ENCODE data around the gene SIX3.

SIX3 gene

GRCh38 chr2:44941551-44942234, at the start of gene SIX3:
SIX3 (plus strand) TSS chr2:44941702; CDS start chr2:44942105, 403 bp downstream.
- peak; percentile 41 for DNase-seq (ENCODE audit: low read depth)

- DNase-seq (ENCODE audit: low read depth) = no peak
Observed at GRCh38 chr2:44894058-44894457, 47.4 kb upstream of the SIX3 start.

DNA sequence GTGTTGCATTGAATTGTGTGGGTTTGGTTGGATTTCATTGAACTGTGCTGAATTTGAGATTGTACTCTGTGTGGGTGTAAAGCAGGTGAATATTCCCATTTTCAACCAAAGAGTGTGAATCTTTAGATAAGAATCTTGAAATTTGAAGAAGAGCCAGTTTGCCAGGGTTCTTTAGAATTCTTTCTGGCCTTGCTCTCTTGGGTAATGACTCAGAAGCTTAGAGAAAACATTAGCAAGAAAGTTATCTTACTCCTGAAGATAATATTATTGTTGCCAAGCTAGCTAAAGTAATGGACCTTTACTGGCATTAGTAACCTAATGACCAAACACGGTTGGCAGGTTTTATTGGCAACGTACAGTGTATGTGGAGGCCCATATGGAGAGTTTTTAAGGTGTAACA, 46.4 kb upstream of the SIX3 start:
- no peak for DNase-seq (ENCODE audit: low read depth)

GRCh38 chr2:44897406-44897805, 44.1 kb upstream of the SIX3 start:
- DNase-seq (ENCODE audit: low read depth) = no peak

DNA sequence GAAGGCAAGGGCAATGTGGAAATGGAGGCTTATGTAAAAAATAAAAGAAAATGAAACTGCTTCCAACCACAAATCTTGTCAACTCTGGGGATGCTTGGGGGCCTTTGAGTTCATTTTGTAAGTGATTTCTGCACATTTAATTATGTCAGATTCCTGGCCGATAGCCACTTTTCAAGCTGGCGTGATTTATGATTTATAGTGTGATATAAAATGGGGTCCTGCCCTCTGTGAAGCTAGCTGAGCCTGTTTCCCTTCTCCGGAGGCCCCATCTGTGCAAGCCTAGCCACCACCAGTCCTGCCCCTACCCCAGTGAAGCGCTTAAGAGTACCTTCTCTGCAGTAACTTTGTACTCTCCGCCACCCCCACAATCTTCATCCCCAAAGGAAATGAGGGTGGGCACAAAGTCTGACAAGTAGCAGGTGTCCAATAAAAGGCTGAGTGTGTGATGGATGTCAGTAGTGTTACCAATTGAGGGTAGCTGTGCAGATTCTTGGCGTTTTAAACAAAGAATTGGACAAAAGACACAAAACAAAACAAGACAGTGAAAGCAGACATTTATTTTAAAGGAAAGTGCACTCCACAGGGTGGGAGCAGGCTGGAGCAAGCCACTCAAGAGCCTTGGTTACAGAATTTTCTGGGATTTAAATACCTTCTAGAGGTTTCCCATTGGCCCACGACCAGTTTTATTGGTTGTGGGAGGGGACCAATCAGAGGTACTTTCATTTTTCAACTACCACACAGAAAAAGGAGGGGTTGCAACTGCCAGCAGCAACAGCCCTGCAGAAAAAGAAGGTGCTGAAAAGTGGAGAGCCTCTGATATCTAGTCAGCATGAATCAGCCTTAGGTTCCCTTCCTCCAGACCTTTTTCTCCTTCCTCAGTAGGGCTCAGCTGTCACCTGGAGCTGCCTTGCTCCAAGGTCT, 39.0 kb upstream of the SIX3 start:
- no peak for DNase-seq (ENCODE audit: low read depth)

DNA sequence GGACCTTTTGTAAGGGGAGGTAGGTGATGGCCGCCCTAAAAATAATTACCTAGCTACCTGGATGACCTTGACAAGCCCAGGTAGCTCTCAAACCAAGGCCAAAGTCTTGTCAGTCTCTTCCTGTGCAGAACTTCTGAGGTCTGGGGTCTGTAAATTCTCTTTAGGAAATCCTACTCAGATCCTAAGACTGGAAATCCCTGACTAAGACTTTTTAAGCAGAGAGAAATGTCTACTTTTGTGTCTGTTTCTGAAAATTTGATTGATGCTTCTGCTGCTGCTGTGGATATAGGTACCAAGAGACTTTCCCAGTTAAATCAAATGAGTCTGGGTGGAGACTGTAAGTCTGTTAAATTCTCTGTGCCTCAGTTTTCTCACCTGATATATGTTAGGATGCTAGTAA, 36.9 kb upstream of the SIX3 start:
- DNase-seq (ENCODE audit: low read depth) = no peak

DNA sequence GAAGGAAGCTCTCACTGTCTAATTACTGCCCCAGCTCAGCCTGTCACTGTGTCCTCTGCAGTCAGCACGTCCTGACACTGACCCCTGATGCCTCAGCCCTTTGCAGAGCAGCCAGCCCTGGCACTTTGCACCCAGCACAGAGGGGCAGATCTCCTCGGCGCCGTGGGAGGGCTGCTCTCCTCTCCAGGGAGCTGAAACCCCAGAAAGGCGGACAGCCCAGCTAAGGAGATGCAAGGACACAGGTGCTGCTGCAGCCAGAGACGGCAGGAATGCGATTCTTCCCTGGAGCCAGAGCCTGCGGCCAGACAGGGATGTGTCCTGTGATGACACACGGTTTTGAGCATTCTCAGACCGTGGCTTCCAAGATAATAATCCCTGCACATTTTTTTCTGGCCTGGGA, 34.5 kb upstream of the SIX3 start:
- DNase-seq (ENCODE audit: low read depth) = no peak

GRCh38 chr2:44909831-44910230, 31.7 kb upstream of the SIX3 start:
- no peak for DNase-seq (ENCODE audit: low read depth)

GRCh38 chr2:44912660-44913059, 28.8 kb upstream of the SIX3 start:
- peak; percentile 99 for DNase-seq (ENCODE audit: low read depth)

GRCh38 chr2:44916291-44916690, 25.2 kb upstream of the SIX3 start:
- no peak for DNase-seq (ENCODE audit: low read depth)

DNA sequence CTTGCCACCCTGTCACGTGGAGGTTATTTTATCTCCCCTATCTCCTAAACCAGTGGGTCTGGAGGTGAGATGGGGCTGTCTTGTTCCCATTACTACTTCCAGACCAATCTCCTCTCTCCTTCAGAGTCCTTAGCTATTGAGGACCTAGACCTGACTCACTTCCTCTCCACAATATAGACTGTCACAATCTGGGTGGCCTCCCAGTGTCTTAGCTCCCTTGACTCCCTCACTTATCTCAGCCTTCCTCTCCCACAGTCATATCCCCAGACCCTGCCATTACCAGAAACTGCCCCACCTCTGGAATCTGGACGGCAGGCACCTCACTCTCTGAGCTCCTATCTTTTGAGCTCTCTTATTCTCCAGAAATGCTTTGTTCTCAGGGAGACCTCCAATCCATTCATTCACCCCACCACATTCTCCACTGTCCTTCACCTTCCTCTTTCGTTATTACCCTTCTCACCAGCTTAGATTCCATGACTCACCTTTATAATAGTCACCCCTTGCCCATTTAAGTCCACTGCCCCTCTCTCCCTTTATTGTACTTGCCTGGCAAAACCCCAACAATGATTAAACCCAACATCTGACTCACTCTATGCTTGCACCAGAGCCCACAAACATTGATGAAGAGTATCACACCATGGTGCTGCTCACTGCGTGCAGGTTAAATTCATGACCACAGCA, 23.3 kb upstream of the SIX3 start:
- no peak for DNase-seq (ENCODE audit: low read depth)

- DNase-seq (ENCODE audit: low read depth) = no peak
Observed at GRCh38 chr2:44920751-44921150, 20.8 kb upstream of the SIX3 start.

DNA sequence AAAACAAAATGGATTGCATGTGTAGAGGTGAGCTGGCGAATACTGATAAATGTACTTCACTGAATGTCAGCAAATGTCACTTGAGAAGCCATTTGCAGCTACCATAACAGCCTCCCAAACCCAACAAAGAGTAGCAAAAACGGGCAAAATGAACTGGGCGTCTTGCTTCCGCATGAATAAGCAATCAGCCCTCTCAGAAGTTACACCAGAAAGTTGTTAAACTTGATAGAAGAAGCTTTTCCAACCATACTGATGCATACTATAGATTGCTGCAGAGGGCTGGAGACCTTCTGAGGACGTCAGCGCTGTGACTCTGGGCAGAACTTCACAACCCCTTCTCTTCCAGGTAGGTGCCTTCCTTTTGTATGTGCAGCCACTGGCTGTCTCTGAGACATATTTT, 18.7 kb upstream of the SIX3 start:
- no peak for DNase-seq (ENCODE audit: low read depth)

GRCh38 chr2:44925561-44926136, 15.9 kb upstream of the SIX3 start:
- DNase-seq (ENCODE audit: low read depth) = no peak

DNA sequence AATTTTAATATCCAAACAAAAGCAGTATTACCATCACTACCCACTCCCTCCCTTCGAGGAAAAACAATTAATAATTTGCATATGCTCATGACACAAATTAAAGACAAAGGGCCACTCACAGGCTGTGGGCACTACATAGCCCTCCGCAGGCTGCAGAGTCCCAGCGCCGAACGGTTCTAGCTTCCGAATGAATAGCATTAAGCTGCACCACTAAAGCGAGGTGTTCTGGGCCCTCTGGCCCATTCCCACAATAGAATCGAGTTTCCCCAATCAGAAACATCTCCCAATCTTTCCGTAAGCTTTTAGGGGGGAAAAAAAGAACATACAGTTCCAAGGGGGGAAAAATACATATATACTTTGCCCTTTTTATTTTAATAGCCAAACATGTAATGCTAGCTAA, 14.5 kb upstream of the SIX3 start:
- no peak for DNase-seq (ENCODE audit: low read depth)

DNA sequence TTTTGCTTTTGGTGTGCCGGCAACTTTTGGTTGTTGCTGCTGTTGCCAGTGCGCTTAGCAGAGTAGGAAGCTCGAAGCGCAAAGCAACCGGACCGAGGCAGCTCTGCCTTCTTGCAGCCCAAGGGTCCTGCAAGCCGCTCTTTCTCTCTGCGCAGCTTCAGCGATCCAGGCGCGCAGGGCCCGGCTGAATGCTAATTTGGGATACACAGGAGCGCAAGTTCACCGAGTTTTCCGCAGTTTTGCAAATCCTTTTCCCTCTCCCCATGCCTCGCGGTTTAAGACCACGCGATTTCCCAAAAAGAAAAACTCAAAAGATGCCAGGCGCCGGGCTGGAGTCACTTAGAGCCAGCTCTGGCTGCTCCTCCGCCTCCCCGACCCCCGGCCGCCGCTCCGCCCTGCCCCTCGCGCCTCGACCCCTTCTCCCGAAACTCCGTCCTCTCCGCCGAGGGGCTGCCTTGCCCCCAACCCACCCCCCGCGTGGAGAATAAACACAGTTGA, 13.5 kb upstream of the SIX3 start:
- no peak for DNase-seq (ENCODE audit: low read depth)

DNA sequence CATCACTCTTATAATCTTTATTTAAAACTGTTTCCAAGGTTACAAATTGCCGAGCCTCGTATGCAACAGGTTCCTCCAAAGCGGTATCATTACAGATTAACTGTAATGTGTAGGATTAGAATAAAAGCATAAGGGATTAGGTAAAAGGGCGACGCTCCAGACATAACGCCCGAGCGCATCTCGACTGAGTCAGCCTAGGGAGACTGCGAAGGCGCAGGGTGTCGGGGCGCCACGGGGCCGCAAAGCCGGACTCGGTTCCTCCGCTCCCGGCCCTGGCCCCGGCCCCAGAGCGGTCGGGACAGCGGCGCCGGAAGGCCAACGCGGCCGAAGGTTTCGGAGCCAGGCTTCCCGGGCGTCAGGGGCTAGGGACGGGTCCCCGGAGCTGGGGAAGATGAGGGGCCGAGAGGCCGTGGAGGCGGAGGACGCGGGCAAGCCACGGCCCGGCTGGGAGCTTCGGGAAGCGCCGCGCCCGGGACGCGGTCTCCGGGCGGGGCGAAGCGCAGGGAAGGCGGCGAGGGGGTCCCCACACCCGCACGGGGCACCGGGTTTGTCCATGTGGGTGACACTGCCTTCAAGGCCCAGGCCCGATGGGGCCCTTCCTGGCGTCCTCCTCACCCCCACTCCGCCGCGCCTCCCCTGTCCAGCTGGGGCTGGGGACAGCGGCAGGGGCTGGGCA, 12.9 kb upstream of the SIX3 start:
- DNase-seq (ENCODE audit: low read depth) = no peak

DNA sequence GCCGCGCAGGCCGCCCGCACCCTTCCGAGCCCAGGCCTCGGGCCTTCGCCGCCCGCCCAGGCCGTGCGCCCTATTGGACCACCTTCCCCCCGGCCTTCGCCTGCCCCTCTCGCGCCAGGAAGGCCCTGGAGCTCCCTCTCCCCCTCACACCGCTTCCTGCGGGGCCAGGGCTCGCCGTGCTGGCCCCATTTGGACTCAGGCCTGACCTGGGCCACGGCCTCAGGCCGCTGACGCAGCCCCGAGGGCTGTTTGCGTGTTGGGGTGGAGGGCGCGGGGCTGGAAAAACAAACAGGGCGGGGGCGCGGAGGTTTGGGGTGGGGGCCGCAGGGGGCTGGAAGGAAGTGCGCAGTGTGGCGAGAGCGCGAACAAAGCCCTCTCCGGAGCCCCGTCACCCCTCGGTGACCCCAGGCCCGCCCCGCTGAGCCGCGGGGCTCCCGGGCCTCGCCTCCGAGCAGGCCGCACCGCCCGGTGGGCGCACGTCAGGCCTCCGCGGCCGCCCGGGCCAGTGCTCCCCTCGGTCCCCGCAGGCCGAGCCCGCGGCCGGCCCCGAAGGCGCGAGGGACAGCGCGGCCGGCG, 12.3 kb upstream of the SIX3 start:
- DNase-seq (ENCODE audit: low read depth) = no peak

DNA sequence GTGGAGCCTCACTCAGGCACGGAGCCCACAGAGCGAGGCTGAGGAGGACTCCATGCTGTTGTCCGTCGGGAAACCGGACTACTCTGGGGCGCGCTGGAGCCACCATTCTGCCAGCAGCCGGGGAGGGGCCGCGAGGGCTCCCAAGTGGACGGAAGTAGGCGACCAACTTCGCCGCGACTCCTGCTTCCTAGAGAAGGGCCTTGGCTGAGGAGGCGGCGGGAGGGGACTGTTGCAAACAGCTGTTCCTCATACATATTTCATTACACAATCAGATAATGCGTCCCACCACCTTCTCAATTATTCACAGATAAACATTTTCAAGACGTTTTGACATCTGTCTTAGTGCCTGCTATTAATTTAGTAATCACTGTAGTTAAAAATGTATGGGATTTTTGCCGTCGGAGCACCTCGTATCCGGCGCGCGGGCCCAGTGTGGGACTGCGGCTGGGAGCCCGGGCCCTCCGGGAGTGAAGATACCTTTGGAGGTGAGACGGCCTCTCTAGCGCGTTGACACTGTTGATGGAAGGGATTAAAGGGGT, 11.7 kb upstream of the SIX3 start:
- DNase-seq (ENCODE audit: low read depth) = no peak

DNA sequence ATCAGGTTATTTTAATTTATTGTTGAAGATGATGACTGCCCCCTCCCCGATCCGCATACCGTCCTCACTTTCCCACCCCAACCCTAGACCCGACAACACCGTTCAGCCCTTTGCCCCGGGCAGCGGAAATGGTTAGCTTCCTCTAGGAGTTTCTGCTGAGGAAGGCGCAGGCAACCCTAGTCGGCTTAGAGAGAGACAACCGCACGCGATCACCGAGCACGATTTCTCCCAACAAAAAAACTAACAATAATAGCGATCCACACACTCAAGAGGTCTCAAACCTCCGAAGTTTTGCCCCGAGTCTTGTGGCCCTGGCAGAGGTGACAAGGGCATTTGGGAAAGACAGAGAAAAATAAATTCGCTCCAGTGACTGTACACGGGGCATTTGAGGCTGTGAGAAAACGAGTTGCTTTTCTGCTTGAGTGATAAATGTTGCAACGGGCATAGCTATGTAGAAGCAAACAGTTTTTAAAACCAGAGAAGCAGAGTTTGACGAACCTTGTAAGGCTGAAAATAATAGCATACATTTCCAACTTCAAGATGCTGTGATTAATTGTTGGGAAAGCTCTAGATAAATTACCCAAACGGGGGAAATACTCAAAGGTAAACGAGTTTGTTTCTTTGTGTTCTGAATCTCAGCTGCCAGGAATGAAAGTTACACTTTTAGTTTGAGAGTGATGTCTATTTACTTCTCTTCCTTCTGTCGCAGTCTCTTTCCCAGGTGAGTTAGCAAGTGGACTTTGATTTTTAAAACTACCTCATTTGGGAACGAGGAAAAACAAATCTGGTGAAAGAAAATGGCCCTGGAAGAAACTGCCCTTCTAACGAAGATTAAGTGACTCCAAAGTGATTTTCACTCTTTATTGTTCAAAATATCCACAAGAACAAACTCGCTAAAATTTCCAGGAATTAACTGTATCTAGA, 11.0 kb upstream of the SIX3 start:
- no peak for DNase-seq (ENCODE audit: low read depth)

All from fibroblast of gingiva (primary cell).